Measurements from ENCODE around the gene PRKAG2. TPM values are rescaled to one million over a fixed set of nuclear protein-coding genes. Genes with fewer than 3 reads are reported as not detected.

Gene PRKAG2
- total and polyA plus RNA-seq, 2 experiments from 2014 or later = 9.1 to 14.9 TPM

GRCh38 chr7:151863386-151864079 is 13.4 kb downstream of the PRKAG2 start:
- peak; percentile 65 for DNase-seq (ENCODE audit: low spot score)
- H3K36me3 Mint-ChIP-seq (ENCODE audit: low read depth) = no peaks in the 10 kb centered on the region
- TF ChIP-seq EZH2phosphoT487 (IDR thresholded peaks at IDR 0.05; ENCODE audit: unreplicated experiment) (no peak), CTCF (conservative IDR thresholded peaks at IDR 0.05; ENCODE audit: low read depth in 2 of 2) (peak; percentile 44 to 68), POLR2AphosphoS5 (IDR thresholded peaks at IDR 0.05; ENCODE audit: low read depth) (no peak), REST (IDR thresholded peaks at IDR 0.05; ENCODE audit: unreplicated experiment) (no peak)
- Histone ChIP-seq H3K4me3 (no peak overlapping the region), H2AFZ (no peak overlapping the region), H3K27ac (ENCODE audit: low read depth) (no peak overlapping the region), H3K4me1 (ENCODE audit: insufficient read depth) (peaks cover 3% of the 10 kb centered on the region), H3K79me2 (replicated peaks; ENCODE audit: insufficient read depth) (no peaks in the 10 kb centered on the region), H3K27me3 (ENCODE audit: insufficient read depth) (no peaks in the 10 kb centered on the region), H3K4me2 (no peak overlapping the region), H4K20me1 (replicated peaks; ENCODE audit: insufficient read depth) (no peaks in the 10 kb centered on the region), H3F3A (replicated peaks; ENCODE audit: low read depth) (no peaks in the 10 kb centered on the region), H3K9me2 (ENCODE audit: insufficient read depth) (no peaks in the 10 kb centered on the region), H3K36me3 (ENCODE audit: insufficient read depth) (no peaks in the 10 kb centered on the region)
- peaks cover 14% of the 10 kb centered on the region for H3K4me1 Mint-ChIP-seq
- no peaks in the 10 kb centered on the region for H3K9me3 Mint-ChIP-seq
- peaks cover 12% of the 10 kb centered on the region for H3K27me3 Mint-ChIP-seq (ENCODE audit: insufficient read depth, low read depth, poor library complexity)
- no peak overlapping the region for H3K4me3 Mint-ChIP-seq
- no peak overlapping the region for H3K27ac Mint-ChIP-seq
- ATAC-seq = peak; percentile 82

- TF ChIP-seq EZH2 (IDR thresholded peaks at IDR 0.05; ENCODE audit: low read depth, unreplicated experiment) (no peak), CTCF (conservative IDR thresholded peaks at IDR 0.05; ENCODE audit: low read depth in 2 of 2) (no peak), CREB1 (CRISPR knock-in tag; IDR thresholded peaks at IDR 0.05; ENCODE audit: low read depth) (no peak), ETS1 (IDR thresholded peaks at IDR 0.05) (no peak), POLR2AphosphoS5 (IDR thresholded peaks at IDR 0.05; ENCODE audit: low read depth) (no peak)
- Histone ChIP-seq H3K4me1 (ENCODE audit: insufficient read depth) (no peaks in the 10 kb centered on the region; the same call in 1 of the 2 replicates), H3F3A (replicated peaks; ENCODE audit: low read depth) (no peaks in the 10 kb centered on the region), H3K27me3 (ENCODE audit: insufficient read depth) (no peaks in the 10 kb centered on the region), H3K27ac (ENCODE audit: low read depth) (no peak overlapping the region), H3K9me2 (ENCODE audit: insufficient read depth) (no peaks in the 10 kb centered on the region), H3K4me2 (no peak overlapping the region), H2AFZ (no peak overlapping the region), H3K79me2 (replicated peaks; ENCODE audit: insufficient read depth) (no peaks in the 10 kb centered on the region), H3K4me3 (no peak overlapping the region), H3K36me3 (ENCODE audit: insufficient read depth) (no peaks in the 10 kb centered on the region), H4K20me1 (replicated peaks; ENCODE audit: insufficient read depth) (no peaks in the 10 kb centered on the region)
- peaks cover 12% of the 10 kb centered on the region for H3K27me3 Mint-ChIP-seq (ENCODE audit: insufficient read depth, low read depth, poor library complexity)
- no peak overlapping the region for H3K4me3 Mint-ChIP-seq
- no peaks in the 10 kb centered on the region for H3K9me3 Mint-ChIP-seq
- no peak for ATAC-seq
- peaks cover 6% of the 10 kb centered on the region for H3K4me1 Mint-ChIP-seq
- no peak overlapping the region for H3K27ac Mint-ChIP-seq
- no peak for DNase-seq (ENCODE audit: low spot score)
- H3K36me3 Mint-ChIP-seq (ENCODE audit: low read depth) = no peaks in the 10 kb centered on the region
These were observed 14.1 kb downstream of the PRKAG2 start for GRCh38 chr7:151862606-151863381.
